GM18498 (cell line): ENCODE data around the gene DIRAS1.

Experiments
- ATAC-seq: cut with Tn5 transposase; IDR thresholded peaks from one replicate; pipeline ENCODE4 v1.9.1; 2021; ENCODE audit warnings: mild to moderate bottlenecking, moderate library complexity; ENCODE audit not compliant: unreplicated experiment

The DIRAS1 gene

GRCh38 chr19:2720777-2721569 lies at the start of gene DIRAS1:
TSS of gene DIRAS1 (minus strand) at chr19:2721372. CDS start at chr19:2717806, 3,566 bp downstream.
- no peak for ATAC-seq

DNA sequence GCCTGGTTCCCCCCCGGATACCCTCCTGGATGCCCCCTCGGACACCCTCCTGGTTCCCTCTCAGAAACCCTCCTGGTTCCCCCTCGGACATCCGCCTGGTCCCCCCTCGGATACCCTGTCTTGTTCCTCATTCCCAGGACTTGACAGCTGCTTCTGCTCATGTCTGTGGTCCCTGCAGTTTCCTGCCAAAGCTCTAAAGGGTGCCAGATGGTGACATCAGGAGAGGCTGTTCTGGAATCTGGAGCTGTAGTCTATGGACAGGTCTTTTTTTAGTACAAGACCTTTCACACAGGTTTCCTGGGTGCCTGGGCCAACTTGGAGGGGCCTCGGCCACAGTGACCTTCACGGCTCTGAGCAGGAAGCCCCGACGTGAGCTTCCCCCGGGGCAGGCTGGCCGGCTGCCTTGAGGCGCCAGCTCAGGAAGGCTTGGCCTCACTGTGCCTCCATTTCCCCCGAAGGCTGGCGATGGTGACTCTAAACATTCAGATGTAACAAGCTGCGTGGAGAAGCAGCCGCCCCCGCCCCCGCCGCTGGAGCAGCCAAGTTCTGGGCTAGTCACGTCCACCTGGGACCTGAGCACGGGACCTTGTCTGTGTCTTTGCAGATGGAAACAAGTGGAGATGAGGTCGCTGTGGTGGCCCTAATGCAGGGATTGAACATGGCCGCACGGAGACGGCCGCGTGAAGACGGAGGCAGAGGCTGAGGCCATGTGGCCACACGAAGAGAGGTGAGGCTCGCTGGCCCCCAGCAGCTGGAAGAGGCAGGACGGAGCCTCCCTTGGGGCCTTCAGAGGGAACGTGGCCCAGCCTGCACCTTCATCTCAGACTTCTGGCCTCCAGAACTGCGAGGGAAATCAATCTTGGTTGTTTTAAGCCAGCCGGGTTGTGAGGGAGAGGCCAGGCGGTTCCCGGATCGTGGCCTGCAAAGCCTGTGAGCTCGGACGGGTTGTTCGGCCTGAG lies 49.2 kb upstream of the DIRAS1 start:
- no peak for ATAC-seq

DNA sequence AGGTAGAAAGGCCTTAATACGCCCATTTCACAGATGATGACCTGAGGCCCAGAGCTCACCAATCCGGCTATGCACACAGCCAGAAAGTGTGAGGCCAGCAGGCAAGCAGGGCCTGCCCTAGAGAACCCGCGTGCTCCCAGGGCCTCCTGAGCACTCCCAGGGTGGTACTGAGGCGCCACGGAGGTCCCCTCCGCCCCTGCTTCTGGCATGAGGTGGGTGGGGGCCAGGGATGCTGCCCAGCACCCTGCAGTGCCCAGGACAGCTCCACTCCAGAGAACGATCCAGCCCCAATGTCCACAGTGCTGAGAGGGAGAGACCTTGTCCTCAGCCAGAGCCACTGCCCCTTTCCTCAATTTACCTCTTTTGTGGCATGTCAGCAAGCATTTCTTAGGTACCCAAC lies 48.0 kb upstream of the DIRAS1 start:
- no peak for ATAC-seq

- no peak for ATAC-seq
These were observed 47.4 kb upstream of the DIRAS1 start for GRCh38 chr19:2768365-2769132.

GRCh38 chr19:2767688-2768087 lies 46.5 kb upstream of the DIRAS1 start:
- ATAC-seq = no peak

- no peak for ATAC-seq
These were observed 45.6 kb upstream of the DIRAS1 start for GRCh38 chr19:2766594-2767372.

DNA sequence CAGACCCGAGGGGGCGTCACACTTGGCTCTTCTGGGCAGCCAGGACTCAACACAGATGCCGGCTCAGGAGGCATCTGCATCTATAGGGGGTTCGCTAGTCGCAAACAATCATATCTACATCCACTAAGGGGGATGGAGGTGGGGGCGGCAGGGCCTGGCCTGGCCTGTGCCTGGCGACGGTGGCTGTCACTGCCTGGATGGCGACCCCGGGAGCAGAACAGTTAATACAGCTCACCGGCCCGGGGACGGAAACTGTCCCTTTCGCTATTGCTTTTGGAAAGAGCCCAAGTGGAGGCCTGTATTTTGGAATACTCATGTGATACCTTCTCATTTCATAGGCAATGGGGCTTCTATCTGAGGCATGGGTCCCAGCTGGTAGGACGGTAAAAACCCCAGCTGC lies 44.2 kb upstream of the DIRAS1 start:
- ATAC-seq = no peak

GRCh38 chr19:2764945-2765344 lies 43.8 kb upstream of the DIRAS1 start:
- no peak for ATAC-seq

DNA sequence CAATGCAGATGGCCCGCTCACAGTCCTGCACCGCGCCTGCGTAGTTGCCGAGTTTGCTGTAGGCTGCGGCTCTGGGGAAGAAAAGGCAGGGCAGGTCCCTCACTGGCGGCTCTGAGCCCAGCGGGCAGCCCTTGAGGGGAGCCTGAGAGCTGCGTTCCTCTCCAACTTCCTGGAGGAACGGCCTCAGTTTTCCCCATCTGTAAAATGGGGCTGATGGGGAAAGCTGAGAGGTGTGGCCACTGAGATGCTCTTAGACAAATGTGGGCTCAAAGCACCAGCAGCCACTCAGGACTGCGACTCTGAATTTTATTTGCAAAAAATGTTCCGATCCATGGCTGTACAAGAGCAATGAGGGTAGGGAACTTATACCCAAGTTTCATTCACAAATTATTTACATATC lies 42.5 kb upstream of the DIRAS1 start:
- ATAC-seq = no peak

DNA sequence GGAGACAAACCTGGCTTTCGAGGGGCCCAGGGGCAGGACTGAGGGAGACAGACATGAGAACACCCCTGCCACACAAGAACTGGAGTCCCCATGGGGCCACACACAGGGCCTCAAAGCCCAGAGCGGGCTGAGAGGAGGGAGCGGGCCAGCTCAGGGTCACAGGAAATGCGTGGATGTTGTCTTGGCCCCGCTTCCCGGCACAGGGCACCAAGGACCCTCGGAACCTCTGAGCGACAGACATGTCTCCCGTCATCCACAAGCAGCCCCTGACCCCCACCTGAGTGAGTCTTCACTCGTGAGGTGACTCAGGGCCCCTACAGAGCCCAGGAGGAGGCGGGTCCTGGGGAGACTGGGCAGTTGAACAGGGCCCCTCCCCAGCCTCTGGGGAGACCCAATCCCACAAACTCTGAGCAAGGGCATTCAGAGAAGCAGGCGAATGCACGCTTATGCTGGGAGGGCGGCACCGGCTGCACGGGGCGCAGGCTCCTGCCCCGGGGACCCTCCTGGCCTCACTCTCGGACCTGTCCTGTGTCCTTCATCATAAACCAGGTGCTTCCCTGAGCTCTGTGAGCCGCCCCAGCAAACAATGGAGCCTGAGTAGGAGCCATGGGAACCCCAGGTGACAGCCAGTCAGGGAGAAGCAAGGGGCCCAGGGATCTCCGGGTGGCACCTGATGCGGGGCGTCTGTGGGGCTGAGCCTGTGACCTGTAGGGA lies 41.8 kb upstream of the DIRAS1 start:
- ATAC-seq = no peak

DNA sequence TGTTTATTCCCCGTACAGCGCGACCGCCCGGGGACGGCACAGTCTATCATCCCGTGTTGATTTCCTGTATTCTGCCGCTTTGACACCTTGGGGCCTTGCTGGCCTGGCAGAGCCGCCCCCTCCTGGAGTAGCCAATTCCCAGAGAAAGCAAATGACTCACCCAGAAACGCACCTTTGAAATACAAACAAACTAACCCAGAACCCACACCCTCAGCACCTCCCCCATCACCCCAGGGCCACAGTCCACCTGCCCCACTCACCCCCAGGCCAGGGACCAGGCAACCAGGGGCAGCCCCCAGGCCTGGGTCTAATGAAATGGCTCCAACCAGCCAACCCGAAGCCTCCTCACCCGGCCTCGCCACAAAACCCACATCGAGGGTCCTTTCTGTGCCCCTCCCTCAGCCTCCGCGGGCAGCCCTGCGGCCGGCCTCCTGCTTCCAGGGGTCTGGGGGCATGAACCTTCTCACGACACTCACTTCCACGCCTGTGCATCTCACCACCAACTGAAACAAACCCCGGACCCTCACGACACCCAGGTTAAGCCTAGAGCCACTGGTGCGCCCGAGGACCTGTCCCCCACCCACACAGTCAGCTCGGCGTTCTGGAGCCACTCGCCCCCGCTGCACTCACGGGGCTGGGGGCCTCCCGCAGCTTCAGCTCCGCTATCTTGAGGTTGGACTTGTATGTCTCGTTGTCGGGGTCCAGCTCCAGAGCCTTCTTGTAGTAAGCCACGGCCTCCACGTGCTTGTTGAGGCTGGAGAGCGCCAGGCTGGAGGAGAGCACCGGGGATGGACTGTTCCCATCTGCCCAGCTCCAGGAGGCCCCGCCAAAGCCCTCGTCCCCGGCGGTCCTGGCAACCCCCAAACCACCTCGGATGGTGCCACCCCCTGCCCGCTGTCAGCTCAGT lies 41.0 kb upstream of the DIRAS1 start:
- ATAC-seq = no peak

- ATAC-seq = no peak
These were observed 40.1 kb upstream of the DIRAS1 start for GRCh38 chr19:2761309-2761677.

GRCh38 chr19:2759965-2760364 lies 38.8 kb upstream of the DIRAS1 start:
- ATAC-seq = no peak

DNA sequence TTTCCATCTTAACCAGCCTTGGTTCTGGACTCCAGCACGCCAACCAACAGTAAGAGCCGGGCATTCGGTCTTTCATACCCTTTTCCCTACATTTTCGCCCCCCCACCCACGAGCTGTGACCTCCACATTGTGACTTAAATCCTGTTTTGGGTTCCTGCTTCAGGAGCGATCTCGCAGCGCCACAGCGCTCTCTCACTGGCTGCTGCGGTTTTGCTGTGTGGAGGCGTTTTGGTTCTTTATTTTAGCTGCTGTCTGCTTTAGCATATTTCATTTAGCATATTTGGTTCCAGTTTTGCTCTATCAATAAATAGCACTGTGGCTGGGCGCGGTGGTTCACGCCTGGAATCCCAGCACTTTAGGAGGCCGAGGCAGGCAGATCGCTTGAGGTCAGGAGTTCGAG lies 38.2 kb upstream of the DIRAS1 start:
- no peak for ATAC-seq

DNA sequence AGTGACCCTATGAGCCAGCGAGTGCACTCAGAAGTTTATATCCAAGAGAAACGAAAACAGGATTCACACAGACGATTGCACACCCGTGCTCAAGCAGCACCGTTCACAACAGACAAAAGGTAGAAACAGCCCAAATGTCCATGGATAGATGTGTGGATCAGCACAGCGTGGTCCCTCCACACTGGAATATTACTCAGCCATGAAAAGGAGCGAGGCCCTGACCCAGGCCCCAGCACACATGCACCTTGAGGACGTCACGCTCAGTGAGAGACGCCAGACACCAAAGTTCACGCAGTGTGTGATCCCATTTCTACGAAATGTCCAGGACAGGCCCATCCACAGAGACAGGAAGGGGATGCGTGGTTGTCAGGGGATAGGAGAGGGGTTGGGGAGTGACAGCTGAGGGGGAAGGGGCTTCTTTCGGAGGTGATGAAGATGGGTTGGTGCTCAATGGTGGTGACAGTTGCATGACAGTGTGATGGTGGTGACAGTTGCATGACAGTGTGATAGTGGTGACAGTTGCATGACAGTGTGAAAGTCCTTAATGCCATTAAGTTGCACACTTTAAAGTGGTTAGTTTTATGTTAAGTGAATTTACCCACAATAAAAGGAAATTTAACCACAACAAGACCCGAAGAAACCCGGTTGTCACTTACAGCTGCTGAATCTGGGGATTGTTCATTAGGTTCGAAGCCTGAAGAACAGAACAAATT lies 37.6 kb upstream of the DIRAS1 start:
- no peak for ATAC-seq

- ATAC-seq = no peak
These were observed 36.0 kb upstream of the DIRAS1 start for GRCh38 chr19:2756921-2757881.

DNA sequence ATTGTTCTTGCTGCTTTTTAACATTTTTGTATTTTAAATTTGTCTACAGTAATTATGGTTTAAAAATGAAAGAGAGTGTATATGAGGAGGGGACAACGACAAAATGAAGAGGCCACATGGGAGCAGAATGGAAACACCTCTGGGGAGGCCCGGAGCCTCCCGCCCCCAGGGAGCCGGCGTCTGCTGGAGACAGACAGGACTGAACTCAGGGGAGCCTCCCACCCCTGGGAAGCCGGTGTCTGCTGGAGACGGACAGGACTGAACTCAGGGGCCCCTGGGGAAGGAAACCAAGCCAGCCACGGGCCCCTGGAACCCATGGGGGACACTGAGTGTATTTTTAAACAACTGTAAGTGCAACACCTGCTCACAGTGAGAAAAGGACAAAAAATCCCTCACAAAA lies 35.3 kb upstream of the DIRAS1 start:
- ATAC-seq = no peak
